Measurements from ENCODE around the gene TPD52L1.
A peak's percentile ranks its signal among the peaks of the same experiment; 100 is the strongest.

Gene TPD52L1

DNA sequence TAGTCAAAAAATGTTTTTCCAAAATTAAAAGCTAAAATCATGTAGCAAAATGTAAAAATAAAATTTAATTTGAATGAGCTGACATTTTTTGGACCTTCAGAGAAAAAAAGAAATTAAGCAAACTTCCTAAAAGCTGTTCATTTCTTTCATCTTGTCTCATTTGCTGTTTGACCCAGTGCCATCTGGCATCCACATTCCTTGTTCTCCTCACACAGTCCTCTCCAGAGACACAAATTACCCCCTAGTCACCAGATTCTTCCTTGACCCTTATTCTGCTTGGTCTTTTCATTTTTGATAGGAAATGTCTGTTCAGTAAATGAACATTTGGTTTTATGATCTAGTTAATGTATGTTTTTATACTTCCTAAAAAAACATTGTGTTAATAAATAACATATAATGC lies 93.0 kb downstream of the TPD52L1 start:
- DNase-seq (ENCODE audit: low read depth in 1 of 2, low spot score in 1 of 2) = no peak
- in situ Hi-C loops (cut with HindIII; ENCODE audit: low pct_unique_long_range_greater_than_20kb, low sequenced_read_pairs) = no loop called here
- TF ChIP-seq JUND (IDR thresholded peaks at IDR 0.05; ENCODE audit: low read depth) = no peak

- DNase-seq (ENCODE audit: low read depth in 1 of 2, low spot score in 1 of 2) = no peak
- in situ Hi-C loops (cut with HindIII; ENCODE audit: low pct_unique_long_range_greater_than_20kb, low sequenced_read_pairs) = no loop called here
- no peak for TF ChIP-seq JUND (IDR thresholded peaks at IDR 0.05; ENCODE audit: low read depth)
Measured at GRCh38 chr6:125248136-125248535, 94.6 kb downstream of the TPD52L1 start.

DNA sequence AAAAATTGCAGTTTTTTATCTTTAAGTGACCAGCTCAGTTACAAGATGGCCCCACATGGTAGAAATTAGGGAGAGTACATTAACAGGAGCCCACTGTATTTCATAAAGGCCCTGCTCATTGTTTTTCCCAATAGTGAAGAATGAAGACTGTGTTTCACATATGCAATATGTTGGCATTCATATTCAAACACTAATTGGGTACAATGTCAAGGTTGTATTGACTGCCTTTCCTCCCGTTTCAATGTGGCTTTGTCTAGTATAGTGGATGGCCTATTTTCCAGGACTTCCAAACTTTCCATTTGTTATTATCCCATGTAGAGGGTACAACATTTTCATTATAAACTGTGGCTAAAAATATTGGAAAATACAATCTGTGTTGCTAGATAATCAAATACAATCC lies 96.9 kb downstream of the TPD52L1 start:
- in situ Hi-C loops (cut with HindIII; ENCODE audit: low pct_unique_long_range_greater_than_20kb, low sequenced_read_pairs) = no loop called here
- DNase-seq (ENCODE audit: low read depth in 1 of 2, low spot score in 1 of 2) = no peak
- TF ChIP-seq JUND (IDR thresholded peaks at IDR 0.05; ENCODE audit: low read depth) = no peak

DNA sequence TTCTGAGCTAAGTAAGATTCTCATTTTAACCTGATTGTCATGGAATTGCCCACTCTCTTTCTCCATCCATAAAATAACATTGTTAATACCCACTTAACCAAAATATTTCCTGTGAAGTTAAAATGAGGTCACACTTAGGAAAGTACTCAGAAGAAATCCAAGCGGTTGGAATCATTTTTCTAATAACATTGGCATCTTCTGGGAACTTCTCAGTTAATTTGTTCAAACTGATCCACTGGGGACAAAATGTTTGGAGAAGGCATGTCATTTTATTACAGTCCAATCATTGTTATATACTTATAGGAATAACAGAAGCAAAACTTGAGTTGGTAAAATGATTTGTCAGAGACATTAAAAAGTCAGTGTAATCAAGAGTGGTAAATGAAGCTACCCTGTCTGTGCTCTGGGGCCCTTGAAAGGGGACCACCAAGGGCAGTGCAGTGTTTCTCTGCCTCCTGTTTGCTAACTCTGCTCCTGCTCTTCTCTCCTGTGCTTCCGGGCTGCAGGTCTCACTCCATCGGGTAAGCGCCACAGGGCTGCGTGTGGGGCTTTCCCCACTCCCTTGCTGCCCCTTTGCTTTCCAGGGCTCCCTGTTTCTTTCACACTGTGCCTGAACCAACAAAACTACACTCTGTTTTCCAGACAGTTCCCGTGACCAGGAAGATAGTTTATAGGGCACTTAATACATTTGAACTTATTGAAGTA lies 98.1 kb downstream of the TPD52L1 start:
- DNase-seq (ENCODE audit: low read depth in 1 of 2, low spot score in 1 of 2) = no peak
- in situ Hi-C loops (cut with HindIII; ENCODE audit: low pct_unique_long_range_greater_than_20kb, low sequenced_read_pairs) = no loop called here
- no peak for TF ChIP-seq JUND (IDR thresholded peaks at IDR 0.05; ENCODE audit: low read depth)

- no peak for TF ChIP-seq JUND (IDR thresholded peaks at IDR 0.05; ENCODE audit: low read depth)
- no peak for DNase-seq (ENCODE audit: low read depth in 1 of 2, low spot score in 1 of 2)
- in situ Hi-C loops (cut with HindIII; ENCODE audit: low pct_unique_long_range_greater_than_20kb, low sequenced_read_pairs) = no loop called here
Measured at GRCh38 chr6:125252891-125253290, 99.3 kb downstream of the TPD52L1 start.

GRCh38 chr6:125253881-125254280 lies 100.3 kb downstream of the TPD52L1 start:
- no peak for TF ChIP-seq JUND (IDR thresholded peaks at IDR 0.05; ENCODE audit: low read depth)
- DNase-seq (ENCODE audit: low read depth in 1 of 2, low spot score in 1 of 2) = peak in 1 of 2 experiments; percentile 35
- in situ Hi-C loops (cut with HindIII; ENCODE audit: low pct_unique_long_range_greater_than_20kb, low sequenced_read_pairs) = no loop called here

GRCh38 chr6:125254321-125254720 lies 100.7 kb downstream of the TPD52L1 start:
- no peak for TF ChIP-seq JUND (IDR thresholded peaks at IDR 0.05; ENCODE audit: low read depth)
- no peak for DNase-seq (ENCODE audit: low read depth in 1 of 2, low spot score in 1 of 2)
- in situ Hi-C loops (cut with HindIII; ENCODE audit: low pct_unique_long_range_greater_than_20kb, low sequenced_read_pairs) = no loop called here

DNA sequence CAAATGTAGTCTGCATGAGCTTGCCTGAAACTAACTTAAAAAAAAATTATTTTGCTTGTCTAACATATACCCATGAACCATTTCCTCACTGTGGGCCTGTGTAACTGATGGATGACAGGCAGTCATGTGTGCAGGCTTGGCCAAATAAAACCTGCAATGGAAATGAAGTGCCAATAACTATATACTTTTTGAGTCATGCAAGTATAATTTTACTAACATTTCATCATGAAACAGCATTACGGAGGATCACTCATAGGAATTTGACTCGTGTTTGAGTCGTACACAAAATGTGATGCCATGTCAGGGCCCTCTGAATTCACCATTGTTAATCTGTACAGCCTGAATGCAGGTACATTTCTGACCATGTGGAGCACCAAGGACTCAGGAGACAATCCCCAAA lies 101.6 kb downstream of the TPD52L1 start:
- TF ChIP-seq JUND (IDR thresholded peaks at IDR 0.05; ENCODE audit: low read depth) = no peak
- in situ Hi-C loops (cut with HindIII; ENCODE audit: low pct_unique_long_range_greater_than_20kb, low sequenced_read_pairs) = no loop called here
- no peak for DNase-seq (ENCODE audit: low read depth in 1 of 2, low spot score in 1 of 2)

GRCh38 chr6:125257351-125257750 lies 103.8 kb downstream of the TPD52L1 start:
- in situ Hi-C loops (cut with HindIII; ENCODE audit: low pct_unique_long_range_greater_than_20kb, low sequenced_read_pairs) = no loop called here
- DNase-seq (ENCODE audit: low read depth in 1 of 2, low spot score in 1 of 2) = no peak
- TF ChIP-seq JUND (IDR thresholded peaks at IDR 0.05; ENCODE audit: low read depth) = no peak

- no peak for TF ChIP-seq JUND (IDR thresholded peaks at IDR 0.05; ENCODE audit: low read depth)
- no peak for DNase-seq (ENCODE audit: low read depth in 1 of 2, low spot score in 1 of 2)
- in situ Hi-C loops (cut with HindIII; ENCODE audit: low pct_unique_long_range_greater_than_20kb, low sequenced_read_pairs) = no loop called here
Measured at GRCh38 chr6:125258651-125259353, 105.2 kb downstream of the TPD52L1 start.

GRCh38 chr6:125259354-125259736 lies 105.8 kb downstream of the TPD52L1 start:
- TF ChIP-seq JUND (IDR thresholded peaks at IDR 0.05; ENCODE audit: low read depth) = no peak
- in situ Hi-C loops (cut with HindIII; ENCODE audit: low pct_unique_long_range_greater_than_20kb, low sequenced_read_pairs) = no loop called here
- peak in 1 of 2 experiments; percentile 24 for DNase-seq (ENCODE audit: low read depth in 1 of 2, low spot score in 1 of 2)

DNA sequence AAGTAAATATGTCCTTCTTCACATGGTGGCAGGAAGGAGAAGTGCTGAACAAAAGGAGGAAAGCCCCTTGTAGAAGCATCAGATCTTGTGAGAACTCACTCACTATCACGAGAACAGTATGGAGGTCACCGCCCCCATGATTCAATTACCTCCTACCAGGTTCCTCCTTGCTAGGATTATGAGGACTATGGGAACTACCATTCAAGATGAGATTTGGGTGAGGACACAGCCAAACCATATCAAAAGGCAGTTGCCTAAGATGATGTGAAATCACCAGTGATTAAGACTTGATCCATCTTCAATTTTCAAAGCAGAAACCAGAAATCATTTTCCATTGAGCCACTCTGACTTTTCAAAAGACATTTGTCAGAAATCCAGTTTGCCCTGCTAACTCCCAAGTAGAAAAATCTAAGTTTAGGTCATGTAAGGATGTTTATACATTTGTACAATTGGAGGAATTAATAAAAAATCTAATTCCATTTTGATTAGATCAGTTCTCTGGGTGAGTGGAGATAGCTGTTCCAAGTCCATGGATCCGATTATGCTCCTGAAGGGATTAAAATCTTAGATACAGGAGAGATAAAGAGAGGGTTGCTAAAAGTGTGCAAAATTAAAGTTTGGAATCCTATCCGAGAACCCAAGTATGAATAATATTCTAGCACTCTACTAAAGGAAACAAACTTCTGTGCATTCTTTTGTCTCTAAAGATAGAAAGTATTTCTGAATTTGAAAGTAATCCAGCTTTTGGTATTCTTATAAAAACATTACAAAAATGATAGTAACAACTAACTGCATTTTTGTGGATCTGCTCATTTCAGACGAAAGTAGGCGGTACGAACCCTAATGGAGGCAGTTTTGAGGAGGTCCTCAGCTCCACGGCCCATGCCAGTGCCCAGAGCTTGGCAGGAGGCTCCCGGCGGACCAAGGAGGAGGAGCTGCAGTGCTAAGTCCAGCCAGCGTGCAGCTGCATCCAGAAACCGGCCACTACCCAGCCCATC lies 108.7 kb downstream of the TPD52L1 start:
- no peak for TF ChIP-seq JUND (IDR thresholded peaks at IDR 0.05; ENCODE audit: low read depth)
- no peak for DNase-seq (ENCODE audit: low read depth in 1 of 2, low spot score in 1 of 2)
- in situ Hi-C loops (cut with HindIII; ENCODE audit: low pct_unique_long_range_greater_than_20kb, low sequenced_read_pairs) = no loop called here

Measured in T47D (cell line).